ENCODE results near the gene GNAQ. TPM values are rescaled to one million over a fixed set of nuclear protein-coding genes. Genes with fewer than 3 reads are reported as not detected.
A peak's percentile ranks its signal among the peaks of the same experiment; 100 is the strongest.

Gene GNAQ
- polyA plus RNA-seq, 1 of the 3 experiments (the other 2 are of a cell fraction), result 20.9 TPM

DNA sequence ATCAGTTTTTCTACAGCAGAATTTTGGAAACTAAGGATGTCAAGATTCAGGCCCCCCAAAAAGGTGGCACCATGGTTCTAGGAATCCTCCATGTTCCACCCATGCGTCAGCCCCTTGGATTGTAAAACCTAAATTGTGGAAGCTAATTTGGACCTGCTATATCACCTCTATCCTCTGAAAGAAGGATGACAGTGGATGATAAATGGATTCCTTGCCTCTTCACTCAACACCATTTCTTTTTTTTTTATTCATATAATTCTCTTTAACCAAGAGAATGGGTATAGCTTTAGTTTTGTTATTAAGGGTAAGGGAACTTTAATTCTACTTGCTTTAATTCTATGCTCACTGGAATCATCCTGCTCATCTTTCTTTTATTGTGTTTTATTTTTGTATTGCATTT is 71.8 kb downstream of the GNAQ start:
- no peak overlapping the region for H3K4me3 ChIP-seq (ENCODE audit: low read depth in 2 of 2, low read length in 1 of 2)
- ChIA-PET POLR2A (no interaction called here), CTCF (interaction anchor here (0.6 to 1.5 kb wide), 2 partner anchors 33 to 75 kb away, joined by 3 read pairs; no protein-coding TSS in a partner anchor)
- no peak overlapping the region for H2AFZ ChIP-seq (ENCODE audit: low read depth)
- H3K36me3 ChIP-seq (replicated peaks in 1 of 2; ENCODE audit: control insufficient read depth in 1 of 2, insufficient read depth in 2 of 2, low read length in 1 of 2), result no peaks in the 10 kb centered on the region
- peak overlapping the region; percentile 49 for H3K4me2 ChIP-seq
- no peak for DNase-seq
- peaks cover 98% of the 10 kb centered on the region for H3K79me2 ChIP-seq (ENCODE audit: insufficient read depth)
- H3K9me3 ChIP-seq, result no peaks in the 10 kb centered on the region
- peak overlapping the region; percentile 67 to 85; a peak in 3 of 4 replicates for H3K27ac ChIP-seq (ENCODE audit: low read depth in 2 of 2, low read length in 1 of 2)
- H4K20me1 ChIP-seq (ENCODE audit: insufficient read depth), result peaks cover 6% of the 10 kb centered on the region; the same call in 1 of the 2 replicates
- H3K9ac ChIP-seq, result peak overlapping the region; percentile 9; the same call in 1 of the 2 replicates
- WGBS (ENCODE audit: low lambda C conversion rate), result 93% methylated on average over 1 of the region's 1 CpG
- no peaks in the 10 kb centered on the region for H3K27me3 ChIP-seq (ENCODE audit: insufficient read depth)
- TF ChIP-seq YY1 (IDR thresholded peaks at IDR 0.05; ENCODE audit: low read depth), result no peak
- TF ChIP-seq SIN3A (IDR thresholded peaks at IDR 0.05; ENCODE audit: borderline replicate concordance, low read depth, low read length), result no peak
- peaks cover 8 to 32% of the 10 kb centered on the region in 2 experiments for H3K4me1 ChIP-seq (ENCODE audit: control insufficient read depth in 1 of 2, insufficient read depth in 2 of 2, low read depth in 1 of 2, low read length in 1 of 2)
- peaks cover 15% of the 10 kb centered on the region for H3F3A ChIP-seq (replicated peaks; ENCODE audit: insufficient read depth)
- H3K9me2 ChIP-seq, result no peaks in the 10 kb centered on the region

DNA sequence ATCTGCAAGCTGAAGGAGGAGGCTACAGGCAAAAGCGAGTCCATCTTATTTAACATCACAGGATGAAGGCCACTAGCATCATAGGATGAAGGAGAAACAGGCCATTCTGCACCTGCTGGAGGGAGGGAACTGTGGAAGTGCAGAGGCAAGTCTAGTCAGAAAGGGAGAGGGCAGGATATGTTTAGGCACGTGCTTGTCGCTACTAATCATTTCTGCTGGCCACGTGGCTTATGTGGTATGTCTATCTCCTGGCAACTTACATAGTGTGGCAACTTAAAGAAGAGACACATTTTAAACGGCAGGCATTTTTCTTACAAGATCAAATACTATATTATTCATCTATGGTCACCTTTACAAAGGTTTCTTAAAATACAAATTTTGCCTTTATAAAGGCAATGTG is 74.0 kb downstream of the GNAQ start:
- CTCF ChIA-PET, result interaction anchor here (1.1 to 1.9 kb wide), 2 partner anchors 77 to 139 kb away, joined by 3 to 4 read pairs; no protein-coding TSS in a partner anchor
- Histone ChIP-seq H3K4me3 (ENCODE audit: low read depth in 2 of 2, low read length in 1 of 2) (no peak overlapping the region), H3K9ac (no peak overlapping the region), H3K9me3 (no peaks in the 10 kb centered on the region), H3K79me2 (ENCODE audit: insufficient read depth) (peaks cover 98% of the 10 kb centered on the region), H3K36me3 (replicated peaks in 1 of 2; ENCODE audit: control insufficient read depth in 1 of 2, insufficient read depth in 2 of 2, low read length in 1 of 2) (no peaks in the 10 kb centered on the region), H3K4me1 (ENCODE audit: control insufficient read depth in 1 of 2, insufficient read depth in 2 of 2, low read depth in 1 of 2, low read length in 1 of 2) (peaks cover 25 to 51% of the 10 kb centered on the region in 2 experiments), H3K9me2 (no peaks in the 10 kb centered on the region), H3K4me2 (no peak overlapping the region), H4K20me1 (ENCODE audit: insufficient read depth) (peaks cover 9% of the 10 kb centered on the region; the same call in 1 of the 2 replicates), H3F3A (replicated peaks; ENCODE audit: insufficient read depth) (peaks cover 18% of the 10 kb centered on the region), H3K27ac (ENCODE audit: low read depth in 2 of 2, low read length in 1 of 2) (no peak overlapping the region), H3K27me3 (ENCODE audit: insufficient read depth) (no peaks in the 10 kb centered on the region), H2AFZ (ENCODE audit: low read depth) (no peak overlapping the region)
- DNase-seq, result no peak
- POLR2A ChIA-PET, result interaction anchor here (0.6 kb wide), 1 partner anchor 11 kb away, joined by 4 read pairs; no protein-coding TSS in a partner anchor
- 97% methylated on average over 5 of the region's 5 CpGs for WGBS (ENCODE audit: low lambda C conversion rate)
- TF ChIP-seq TEAD4 (IDR thresholded peaks at IDR 0.05; ENCODE audit: borderline replicate concordance, insufficient read depth), result no peak
- TF ChIP-seq SIN3A (IDR thresholded peaks at IDR 0.05; ENCODE audit: borderline replicate concordance, low read depth, low read length), result no peak
- no peak for TF ChIP-seq TCF12 (IDR thresholded peaks at IDR 0.05)
- TF ChIP-seq, protein P1, sequence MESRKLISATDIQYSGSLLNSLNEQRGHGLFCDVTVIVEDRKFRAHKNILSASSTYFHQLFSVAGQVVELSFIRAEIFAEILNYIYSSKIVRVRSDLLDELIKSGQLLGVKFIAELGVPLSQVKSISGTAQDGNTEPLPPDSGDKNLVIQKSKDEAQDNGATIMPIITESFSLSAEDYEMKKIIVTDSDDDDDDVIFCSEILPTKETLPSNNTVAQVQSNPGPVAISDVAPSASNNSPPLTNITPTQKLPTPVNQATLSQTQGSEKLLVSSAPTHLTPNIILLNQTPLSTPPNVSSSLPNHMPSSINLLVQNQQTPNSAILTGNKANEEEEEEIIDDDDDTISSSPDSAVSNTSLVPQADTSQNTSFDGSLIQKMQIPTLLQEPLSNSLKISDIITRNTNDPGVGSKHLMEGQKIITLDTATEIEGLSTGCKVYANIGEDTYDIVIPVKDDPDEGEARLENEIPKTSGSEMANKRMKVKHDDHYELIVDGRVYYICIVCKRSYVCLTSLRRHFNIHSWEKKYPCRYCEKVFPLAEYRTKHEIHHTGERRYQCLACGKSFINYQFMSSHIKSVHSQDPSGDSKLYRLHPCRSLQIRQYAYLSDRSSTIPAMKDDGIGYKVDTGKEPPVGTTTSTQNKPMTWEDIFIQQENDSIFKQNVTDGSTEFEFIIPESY (IDR thresholded peaks at IDR 0.05; ENCODE audit: borderline replicate concordance, low read depth), result no peak
- TF ChIP-seq MXI1 (IDR thresholded peaks at IDR 0.05; ENCODE audit: low read depth, low read length), result no peak

DNA sequence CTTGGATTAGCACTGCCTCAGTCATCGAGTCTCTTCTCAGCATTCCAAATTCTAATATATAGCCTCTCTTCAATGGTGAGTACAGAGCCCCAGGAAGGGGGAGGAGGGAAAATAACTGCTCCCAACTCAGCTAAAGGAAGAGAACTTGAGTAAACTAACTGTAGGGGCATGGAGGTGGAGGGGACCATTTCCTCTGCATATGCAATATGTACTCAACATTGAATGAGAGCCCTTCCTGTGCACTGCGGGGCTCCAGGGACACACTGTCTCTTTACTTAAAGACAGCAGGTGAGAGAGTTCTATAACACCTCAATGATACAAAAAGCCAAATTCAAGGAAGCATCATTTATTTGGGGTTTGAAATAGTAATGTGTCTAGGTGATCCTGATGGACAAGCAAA is 75.1 kb downstream of the GNAQ start:
- Histone ChIP-seq H3K4me2 (no peak overlapping the region), H3K9me3 (no peaks in the 10 kb centered on the region), H3K9ac (no peak overlapping the region), H3K9me2 (no peaks in the 10 kb centered on the region), H3K4me3 (ENCODE audit: low read depth in 2 of 2, low read length in 1 of 2) (no peak overlapping the region), H3K27ac (ENCODE audit: low read depth in 2 of 2, low read length in 1 of 2) (no peak overlapping the region), H3K36me3 (replicated peaks in 1 of 2; ENCODE audit: control insufficient read depth in 1 of 2, insufficient read depth in 2 of 2, low read length in 1 of 2) (no peaks in the 10 kb centered on the region), H3K4me1 (ENCODE audit: control insufficient read depth in 1 of 2, insufficient read depth in 2 of 2, low read depth in 1 of 2, low read length in 1 of 2) (peaks cover 28 to 50% of the 10 kb centered on the region in 2 experiments), H4K20me1 (ENCODE audit: insufficient read depth) (peaks cover 16% of the 10 kb centered on the region), H2AFZ (ENCODE audit: low read depth) (no peak overlapping the region), H3K27me3 (ENCODE audit: insufficient read depth) (no peaks in the 10 kb centered on the region), H3F3A (replicated peaks; ENCODE audit: insufficient read depth) (peaks cover 22% of the 10 kb centered on the region), H3K79me2 (ENCODE audit: insufficient read depth) (peaks cover 98% of the 10 kb centered on the region)
- ChIA-PET POLR2A (no interaction called here), CTCF (interaction anchor here (1.1 to 1.9 kb wide), 4 partner anchors 10 to 138 kb away, joined by 3 to 5 read pairs (median 4); no protein-coding TSS in a partner anchor)
- no peak for DNase-seq
- TF ChIP-seq MXI1 (IDR thresholded peaks at IDR 0.05; ENCODE audit: low read depth, low read length), result no peak
- TF ChIP-seq POLR2AphosphoS5 (IDR thresholded peaks at IDR 0.05; ENCODE audit: low read depth, low read length), result no peak
- TF ChIP-seq NRF1 (IDR thresholded peaks at IDR 0.05; ENCODE audit: low read depth, low read length), result no peak
- TF ChIP-seq TAF1 (IDR thresholded peaks at IDR 0.05; ENCODE audit: borderline replicate concordance, low read depth, low read length), result no peak
- TF ChIP-seq TCF12 (IDR thresholded peaks at IDR 0.05), result no peak
- TF ChIP-seq CHD2 (IDR thresholded peaks at IDR 0.05; ENCODE audit: low read length, partially characterized antibody), result no peak
- WGBS (ENCODE audit: low lambda C conversion rate), result 93% methylated on average over 2 of the region's 2 CpGs

All from SK-N-SH (cell line).